Measurements from ENCODE around the gene CGB1. TPM values are rescaled to one million over a fixed set of nuclear protein-coding genes. Genes with fewer than 3 reads are reported as not detected.
"Not testable (repeated sequence)": the region's sequence is repeated elsewhere in the genome, so short reads cannot be mapped to it uniquely, and the experiment has no call there.

CGB1 gene
- total and polyA plus RNA-seq, 2 of the 13 experiments (the other 11 are each of a cell fraction or from before 2014, with no cell fraction given) = not detected

DNA sequence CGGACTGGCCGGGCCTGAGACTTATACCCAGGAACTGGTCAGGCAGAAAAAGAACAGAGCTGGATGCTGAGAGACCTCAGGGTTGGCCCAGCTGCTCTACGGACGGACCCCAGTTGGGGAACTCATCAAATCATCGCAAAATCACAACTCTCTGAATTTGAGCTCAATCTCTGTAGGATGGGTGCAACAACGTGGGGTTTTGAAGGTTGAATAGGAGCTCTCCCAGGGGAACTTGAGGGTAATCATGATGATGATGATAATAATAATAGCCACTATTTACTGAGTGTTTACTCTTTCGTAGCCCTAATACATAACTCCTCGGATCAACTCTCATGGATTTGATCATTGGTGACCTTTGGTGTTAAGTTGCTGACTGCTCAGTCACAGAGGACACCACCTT, 6.4 kb downstream of the CGB1 start:
- H3K4me2 ChIP-seq (ENCODE audit: low read depth, low read length); FAIRE-seq; H3K79me2 ChIP-seq (ENCODE audit: insufficient read depth, low read length); H3K36me3 ChIP-seq (replicated peaks in 1 of 2; ENCODE audit: control insufficient read depth in 1 of 2, insufficient read depth in 2 of 2, low read length in 2 of 2); H3K9ac ChIP-seq (ENCODE audit: insufficient read depth, low read depth, low read length); H3K27me3 ChIP-seq (ENCODE audit: control insufficient read depth in 1 of 2, insufficient read depth in 2 of 2, low read length in 2 of 2); CTCF ChIA-PET (ENCODE audit: low intra/inter-chr PET ratio, low total read pairs); H3K4me3 ChIP-seq (replicated peaks in 1 of 3; ENCODE audit: insufficient read depth in 1 of 3, low read depth in 2 of 3, low read length in 3 of 3); POLR2A ChIA-PET; DNase-seq (ENCODE audit: low spot score); ATAC-seq; H4K20me1 ChIP-seq (ENCODE audit: insufficient read depth, low read length); H3K4me1 ChIP-seq (ENCODE audit: insufficient read depth, low read length); H2AFZ ChIP-seq (ENCODE audit: low read length); BruUV-seq (replicated peaks); H3K9me3 ChIP-seq (ENCODE audit: low read length); in situ Hi-C loops (cut with HindIII; ENCODE audit: extremely low pct_ligation_motif_present, low pct_unique_long_range_greater_than_20kb); intact Hi-C loops (cut with micrococcal nuclease; ENCODE audit: unreplicated experiment); H3K27ac ChIP-seq (ENCODE audit: extremely low read length, insufficient read depth, low read length): not testable (repeated sequence)
- WGBS (ENCODE audit: low lambda C conversion rate) = 45% methylated on average over 4 of the region's 8 CpGs

- intact Hi-C loops (cut with micrococcal nuclease; ENCODE audit: unreplicated experiment); H3K79me2 ChIP-seq (ENCODE audit: insufficient read depth, low read length); H3K27me3 ChIP-seq (ENCODE audit: control insufficient read depth in 1 of 2, insufficient read depth in 2 of 2, low read length in 2 of 2); H3K4me2 ChIP-seq (ENCODE audit: low read depth, low read length); H3K9ac ChIP-seq (ENCODE audit: insufficient read depth, low read depth, low read length); BruUV-seq (replicated peaks); in situ Hi-C loops (cut with HindIII; ENCODE audit: extremely low pct_ligation_motif_present, low pct_unique_long_range_greater_than_20kb); H3K36me3 ChIP-seq (replicated peaks in 1 of 2; ENCODE audit: control insufficient read depth in 1 of 2, insufficient read depth in 2 of 2, low read length in 2 of 2); H2AFZ ChIP-seq (ENCODE audit: low read length); H3K9me3 ChIP-seq (ENCODE audit: low read length); H3K27ac ChIP-seq (ENCODE audit: extremely low read length, insufficient read depth, low read length); H3K4me3 ChIP-seq (replicated peaks in 1 of 3; ENCODE audit: insufficient read depth in 1 of 3, low read depth in 2 of 3, low read length in 3 of 3); POLR2A ChIA-PET; DNase-seq (ENCODE audit: low spot score); FAIRE-seq; H4K20me1 ChIP-seq (ENCODE audit: insufficient read depth, low read length); ATAC-seq; H3K4me1 ChIP-seq (ENCODE audit: insufficient read depth, low read length); CTCF ChIA-PET (ENCODE audit: low intra/inter-chr PET ratio, low total read pairs): not testable (repeated sequence)
- WGBS (ENCODE audit: low lambda C conversion rate) = 14% methylated on average over 2 of the region's 14 CpGs
Observed at GRCh38 chr19:49029749-49030148, 6.9 kb downstream of the CGB1 start.

GRCh38 chr19:49028686-49029085, 8.0 kb downstream of the CGB1 start:
- H3K9me3 ChIP-seq (ENCODE audit: low read length); CTCF ChIA-PET (ENCODE audit: low intra/inter-chr PET ratio, low total read pairs); H3K79me2 ChIP-seq (ENCODE audit: insufficient read depth, low read length); H2AFZ ChIP-seq (ENCODE audit: low read length); H4K20me1 ChIP-seq (ENCODE audit: insufficient read depth, low read length); intact Hi-C loops (cut with micrococcal nuclease; ENCODE audit: unreplicated experiment); DNase-seq (ENCODE audit: low spot score); H3K27ac ChIP-seq (ENCODE audit: extremely low read length, insufficient read depth, low read length); FAIRE-seq; in situ Hi-C loops (cut with HindIII; ENCODE audit: extremely low pct_ligation_motif_present, low pct_unique_long_range_greater_than_20kb); H3K27me3 ChIP-seq (ENCODE audit: control insufficient read depth in 1 of 2, insufficient read depth in 2 of 2, low read length in 2 of 2); H3K36me3 ChIP-seq (replicated peaks in 1 of 2; ENCODE audit: control insufficient read depth in 1 of 2, insufficient read depth in 2 of 2, low read length in 2 of 2); H3K4me1 ChIP-seq (ENCODE audit: insufficient read depth, low read length); H3K4me2 ChIP-seq (ENCODE audit: low read depth, low read length); H3K9ac ChIP-seq (ENCODE audit: insufficient read depth, low read depth, low read length); BruUV-seq (replicated peaks); ATAC-seq; POLR2A ChIA-PET; H3K4me3 ChIP-seq (replicated peaks in 1 of 3; ENCODE audit: insufficient read depth in 1 of 3, low read depth in 2 of 3, low read length in 3 of 3): not testable (repeated sequence)
- 28% methylated on average over 6 of the region's 9 CpGs for WGBS (ENCODE audit: low lambda C conversion rate)

GRCh38 chr19:49025599-49025998, 11.1 kb downstream of the CGB1 start:
- H3K9me3 ChIP-seq (ENCODE audit: low read length); H4K20me1 ChIP-seq (ENCODE audit: insufficient read depth, low read length); intact Hi-C loops (cut with micrococcal nuclease; ENCODE audit: unreplicated experiment); in situ Hi-C loops (cut with HindIII; ENCODE audit: extremely low pct_ligation_motif_present, low pct_unique_long_range_greater_than_20kb); H3K9ac ChIP-seq (ENCODE audit: insufficient read depth, low read depth, low read length); ATAC-seq; CTCF ChIA-PET (ENCODE audit: low intra/inter-chr PET ratio, low total read pairs); BruUV-seq (replicated peaks); H3K4me2 ChIP-seq (ENCODE audit: low read depth, low read length); POLR2A ChIA-PET; H3K4me3 ChIP-seq (replicated peaks in 1 of 3; ENCODE audit: insufficient read depth in 1 of 3, low read depth in 2 of 3, low read length in 3 of 3); H3K36me3 ChIP-seq (replicated peaks in 1 of 2; ENCODE audit: control insufficient read depth in 1 of 2, insufficient read depth in 2 of 2, low read length in 2 of 2); DNase-seq (ENCODE audit: low spot score); FAIRE-seq; H3K27ac ChIP-seq (ENCODE audit: extremely low read length, insufficient read depth, low read length); H3K79me2 ChIP-seq (ENCODE audit: insufficient read depth, low read length); H2AFZ ChIP-seq (ENCODE audit: low read length): not testable (repeated sequence)
- 22% methylated on average over 17 of the region's 23 CpGs for WGBS (ENCODE audit: low lambda C conversion rate)
- H3K4me1 ChIP-seq (ENCODE audit: insufficient read depth, low read length) = peaks cover 10% of the 10 kb centered on the region; the same call in 1 of the 2 replicates
- H3K27me3 ChIP-seq (ENCODE audit: control insufficient read depth in 1 of 2, insufficient read depth in 2 of 2, low read length in 2 of 2) = peaks cover 0 to 16% of the 10 kb centered on the region in 2 experiments; a peak in 3 of 5 replicates
